Measurements from ENCODE around the gene WIPF2.
A peak's percentile ranks its signal among the peaks of the same experiment; 100 is the strongest.
"Not testable (repeated sequence)": the region's sequence is repeated elsewhere in the genome, so short reads cannot be mapped to it uniquely, and the experiment has no call there.

WIPF2 gene

DNA sequence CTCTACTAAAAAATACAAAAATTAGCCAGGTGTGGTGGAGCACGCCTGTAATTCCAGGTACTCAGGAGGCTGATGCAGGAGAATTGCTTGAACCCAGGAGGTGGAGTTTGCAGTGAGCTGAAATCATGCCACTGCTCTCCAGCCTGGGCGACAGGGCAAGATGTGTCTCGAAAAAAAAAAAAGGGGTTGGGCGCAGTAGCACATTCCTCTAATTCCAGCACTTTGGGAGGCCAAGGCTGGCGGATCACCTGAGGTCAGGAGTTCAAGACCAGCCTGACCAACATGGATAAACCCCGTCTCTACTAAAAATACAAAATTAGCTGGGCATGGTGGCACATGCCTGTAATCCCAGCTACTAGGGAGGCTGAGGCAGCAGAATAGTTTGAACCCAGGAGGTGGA lies 5.2 kb upstream of the WIPF2 start:
- H3K27ac Mint-ChIP-seq; H3K9me3 Mint-ChIP-seq; H3K27me3 Mint-ChIP-seq; H3K4me3 Mint-ChIP-seq; H3K36me3 Mint-ChIP-seq (ENCODE audit: low read depth); intact Hi-C loops (cut with micrococcal nuclease): not testable (repeated sequence)
- peaks cover 11% of the 10 kb centered on the region for H3K4me1 Mint-ChIP-seq (ENCODE audit: low read depth)

DNA sequence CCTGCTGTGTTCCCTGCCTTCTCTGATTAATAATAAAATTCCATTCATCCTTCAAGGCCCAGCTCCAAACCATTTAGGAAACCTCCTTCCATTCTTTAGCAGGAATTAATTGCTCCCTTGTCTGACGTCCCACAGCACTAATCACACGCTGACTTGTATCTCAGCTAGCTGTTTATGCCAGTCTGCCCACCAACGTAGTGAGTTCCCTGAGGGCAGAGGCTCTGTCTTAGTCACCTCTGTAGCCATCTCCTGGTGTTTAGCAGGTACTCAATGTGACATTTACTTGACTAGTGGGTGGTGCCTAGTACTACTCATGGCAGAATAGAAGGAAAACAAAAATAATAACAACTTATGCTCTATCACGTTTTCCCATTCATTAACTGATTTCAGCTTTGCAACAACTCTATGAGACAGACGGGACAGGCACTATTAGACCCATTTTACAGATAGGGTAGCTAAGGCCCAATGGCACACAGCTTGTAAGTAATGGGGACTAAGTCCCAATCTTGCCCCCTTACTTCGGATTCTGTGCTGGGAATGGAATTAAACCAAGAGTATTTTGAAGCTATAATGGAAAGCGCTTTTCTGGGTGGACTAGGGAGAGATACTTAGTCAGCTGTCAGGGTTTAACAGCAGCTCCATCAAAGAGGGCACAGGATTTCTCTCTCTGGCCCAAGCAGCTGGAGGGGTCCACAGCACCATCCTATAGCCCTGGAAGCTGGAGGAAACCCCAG lies 931 bp upstream of the WIPF2 start:
- peaks cover 36% of the 10 kb centered on the region for H3K4me1 Mint-ChIP-seq (ENCODE audit: low read depth)
- no peaks in the 10 kb centered on the region for H3K27me3 Mint-ChIP-seq
- peaks cover 14% of the 10 kb centered on the region for H3K36me3 Mint-ChIP-seq (ENCODE audit: low read depth)
- H3K4me3 Mint-ChIP-seq: peak overlapping the region; percentile 94
- no peaks in the 10 kb centered on the region for H3K9me3 Mint-ChIP-seq
- intact Hi-C loops (cut with micrococcal nuclease): loop anchor here (2.0 kb wide), 1 partner anchor 69 kb away; the partner anchor contains the start of gene CDC6
- H3K27ac Mint-ChIP-seq: peak overlapping the region; percentile 95

DNA sequence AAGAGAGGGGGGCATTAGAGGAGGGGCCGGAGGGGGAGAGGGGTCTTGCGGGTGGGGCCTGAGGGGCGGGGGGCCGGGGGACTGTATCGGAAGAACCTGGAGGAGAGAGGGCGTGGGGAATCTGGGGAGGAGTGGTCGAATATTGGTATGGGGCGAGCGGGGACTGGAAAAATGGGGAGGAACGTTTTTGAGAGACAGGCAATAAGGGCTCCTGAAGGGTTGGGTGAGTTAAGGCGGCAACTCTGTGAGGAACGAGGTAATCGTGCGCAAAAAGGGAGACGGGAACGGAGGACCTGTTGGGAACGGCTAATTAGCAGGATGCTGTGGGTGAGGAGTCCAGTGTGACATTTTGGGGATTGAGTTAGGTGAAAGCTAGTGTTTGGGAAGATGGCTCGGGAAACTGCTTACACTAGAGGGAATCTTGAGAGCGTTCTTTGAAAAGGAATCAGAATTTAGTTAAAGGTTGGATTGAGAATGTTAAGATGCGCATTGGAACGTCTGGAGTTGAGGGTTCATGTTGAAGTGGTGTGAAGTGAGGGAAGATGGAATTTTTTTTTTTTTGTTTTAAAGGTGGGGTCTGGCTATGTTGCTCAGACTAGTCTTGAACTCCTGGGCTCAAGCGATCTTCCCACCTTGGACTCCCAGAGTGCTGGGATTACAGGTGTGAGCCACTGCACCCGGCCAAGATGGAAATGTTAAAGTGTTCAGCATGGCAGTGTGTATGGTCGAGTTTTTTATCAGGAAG lies 662 bp downstream of the WIPF2 start:
- intact Hi-C loops (cut with micrococcal nuclease): loop anchor here (1.0 to 2.0 kb wide), 2 partner anchors 67 to 71 kb away; partner anchors contain the start of gene CDC6

DNA sequence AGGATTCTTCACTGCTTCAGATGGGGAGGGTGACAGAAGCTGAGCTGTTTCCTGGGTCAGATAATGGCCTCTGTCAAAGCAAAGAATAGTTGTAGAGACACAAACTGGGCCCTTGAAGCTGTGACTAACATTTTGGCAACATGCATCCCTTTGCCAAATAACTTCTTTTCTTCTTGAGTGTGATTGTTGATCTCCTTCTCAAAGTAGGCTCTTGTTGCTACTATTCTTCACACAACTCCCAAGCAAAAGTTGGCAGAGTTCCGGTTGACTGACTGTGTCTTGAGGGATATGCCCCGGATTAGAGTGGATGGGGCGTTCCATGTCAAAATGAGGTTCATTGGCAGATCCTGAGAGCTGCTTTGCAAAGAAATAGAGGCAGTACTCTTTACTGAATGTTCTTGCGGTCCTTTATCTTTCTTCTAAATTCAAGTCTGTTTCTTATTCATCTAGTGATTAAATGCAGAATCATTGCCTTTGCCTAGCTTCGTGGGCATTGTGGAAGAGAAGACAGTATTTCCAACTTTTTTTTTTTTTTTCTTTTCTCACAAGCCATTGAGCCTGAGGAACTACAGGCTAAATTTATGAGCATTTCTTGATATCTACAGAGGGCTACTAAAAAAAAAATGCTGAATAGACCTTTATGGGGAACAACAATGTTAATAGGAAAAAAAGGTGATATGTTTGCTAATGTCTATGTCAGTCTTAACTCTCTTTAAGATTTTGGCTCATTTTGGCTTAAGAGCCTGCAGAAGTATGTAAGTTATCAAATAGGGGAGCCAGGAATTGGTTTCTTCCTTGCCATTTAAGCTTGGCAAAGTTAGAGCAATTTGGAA lies 5.8 kb downstream of the WIPF2 start:
- Mint-ChIP-seq H3K27me3 (no peaks in the 10 kb centered on the region), H3K27ac (no peak overlapping the region), H3K9me3 (no peaks in the 10 kb centered on the region), H3K4me3 (no peak overlapping the region), H3K36me3 (ENCODE audit: low read depth) (peaks cover 58% of the 10 kb centered on the region), H3K4me1 (ENCODE audit: low read depth) (peaks cover 38% of the 10 kb centered on the region)
- intact Hi-C loops (cut with micrococcal nuclease): no loop called here

More for the DNA sequence above, 662 bp downstream of the WIPF2 start:
- H3K9me3 Mint-ChIP-seq: no peaks in the 10 kb centered on the region
- H3K27me3 Mint-ChIP-seq: no peaks in the 10 kb centered on the region
- H3K4me3 Mint-ChIP-seq: peak overlapping the region; percentile 94
- H3K36me3 Mint-ChIP-seq (ENCODE audit: low read depth): peaks cover 25% of the 10 kb centered on the region
- H3K4me1 Mint-ChIP-seq (ENCODE audit: low read depth): peaks cover 45% of the 10 kb centered on the region
- peak overlapping the region; percentile 95 for H3K27ac Mint-ChIP-seq

DNA sequence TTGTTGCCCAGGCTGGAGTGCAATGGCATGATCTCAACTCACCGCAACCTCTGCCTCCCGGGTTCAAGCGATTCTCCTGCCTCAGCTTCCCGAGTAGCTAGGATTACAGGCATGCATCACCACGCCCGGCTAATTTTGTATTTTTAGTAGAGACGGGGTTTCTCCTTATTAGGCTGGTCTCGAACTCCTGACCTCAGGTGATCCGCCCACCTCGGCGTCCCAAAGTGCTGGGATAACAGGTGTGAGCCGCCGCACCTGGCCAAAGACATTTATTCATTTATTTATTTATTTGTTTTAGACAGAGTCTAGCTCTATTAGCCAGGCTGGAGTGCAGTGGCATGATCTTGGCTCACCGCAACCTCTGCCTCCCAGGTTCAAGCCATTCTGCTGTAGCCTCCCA lies 10.0 kb downstream of the WIPF2 start:
- H3K9me3 Mint-ChIP-seq; H3K27me3 Mint-ChIP-seq; H3K4me3 Mint-ChIP-seq; intact Hi-C loops (cut with micrococcal nuclease): not testable (repeated sequence)
- Mint-ChIP-seq H3K4me1 (ENCODE audit: low read depth) (peaks cover 17% of the 10 kb centered on the region), H3K36me3 (ENCODE audit: low read depth) (peaks cover 86% of the 10 kb centered on the region), H3K27ac (peak overlapping the region; percentile 14)

DNA sequence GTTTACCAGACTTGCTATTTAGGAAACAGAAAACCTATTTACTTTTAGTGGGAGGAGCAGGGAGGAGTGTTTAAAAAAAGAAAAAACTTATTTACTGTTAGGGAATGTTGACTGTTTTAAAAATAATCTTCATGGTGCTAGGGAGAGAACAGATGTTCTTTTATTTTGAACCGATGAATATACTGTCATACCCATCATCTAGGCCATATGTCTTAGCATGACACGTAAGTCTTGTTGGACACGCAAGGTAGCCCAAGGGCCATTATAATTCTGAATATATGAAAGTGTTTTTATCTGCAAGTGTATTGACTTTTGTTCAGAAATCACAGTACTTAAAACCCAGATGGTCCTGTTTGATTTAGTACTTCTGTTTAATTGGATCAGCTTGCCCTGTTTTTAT lies 11.6 kb downstream of the WIPF2 start:
- no peaks in the 10 kb centered on the region for H3K27me3 Mint-ChIP-seq
- H3K4me3 Mint-ChIP-seq: no peak overlapping the region
- intact Hi-C loops (cut with micrococcal nuclease): no loop called here
- no peaks in the 10 kb centered on the region for H3K9me3 Mint-ChIP-seq
- H3K36me3 Mint-ChIP-seq (ENCODE audit: low read depth): peaks cover 80% of the 10 kb centered on the region
- H3K4me1 Mint-ChIP-seq (ENCODE audit: low read depth): peaks cover 23% of the 10 kb centered on the region
- no peak overlapping the region for H3K27ac Mint-ChIP-seq

DNA sequence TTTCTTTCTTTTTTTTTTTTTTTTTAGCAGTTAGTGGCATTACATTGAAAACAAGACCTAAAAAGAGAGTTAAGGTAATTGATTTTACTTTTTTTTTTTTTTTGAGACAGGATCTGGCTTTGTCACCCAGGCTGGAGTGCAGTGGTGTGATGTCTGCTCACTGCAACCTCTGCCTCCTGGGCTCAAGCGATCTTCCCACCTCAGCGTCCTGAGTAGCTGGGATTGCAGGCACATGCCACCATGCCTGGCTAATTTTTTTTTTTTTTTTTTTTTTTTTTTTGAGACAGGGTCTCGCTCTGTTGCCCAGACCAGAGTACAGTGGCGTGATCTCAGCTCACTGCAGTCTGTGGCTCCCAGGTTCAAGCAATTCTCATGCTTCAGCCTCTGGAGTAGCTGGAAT lies 12.8 kb downstream of the WIPF2 start:
- Mint-ChIP-seq H3K4me1 (ENCODE audit: low read depth) (peaks cover 23% of the 10 kb centered on the region), H3K36me3 (ENCODE audit: low read depth) (peaks cover 84% of the 10 kb centered on the region)
- H3K27me3 Mint-ChIP-seq; H3K9me3 Mint-ChIP-seq; intact Hi-C loops (cut with micrococcal nuclease); H3K4me3 Mint-ChIP-seq; H3K27ac Mint-ChIP-seq: not testable (repeated sequence)

DNA sequence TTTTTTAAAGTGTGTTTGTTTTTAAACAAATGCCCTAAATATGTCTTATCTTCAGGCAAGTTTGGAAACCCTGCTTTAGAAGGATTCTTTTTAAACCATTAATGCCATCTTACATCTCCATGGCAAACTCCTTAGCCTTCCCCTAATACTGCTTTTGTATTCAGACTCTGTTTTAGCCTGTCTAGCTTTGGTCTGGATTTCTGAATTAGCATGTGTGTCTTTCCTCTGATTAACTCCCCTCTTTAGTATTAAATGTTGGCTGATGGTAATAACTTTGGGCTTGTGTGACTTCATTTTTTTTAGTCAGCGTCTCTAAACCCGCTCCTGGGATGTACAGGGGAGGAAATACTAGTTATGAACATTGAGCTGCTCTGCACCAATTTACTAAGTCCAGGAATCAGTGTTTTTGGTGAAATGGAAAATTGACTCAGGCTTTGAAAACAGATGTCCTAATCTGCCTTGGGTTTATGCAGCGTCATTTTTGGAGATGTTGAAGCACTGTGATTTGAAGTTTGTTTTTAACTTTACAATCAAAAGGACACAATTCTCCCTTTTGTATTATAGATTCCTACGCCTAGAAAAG lies 22.2 kb downstream of the WIPF2 start:
- H3K27ac Mint-ChIP-seq: no peak overlapping the region
- H3K9me3 Mint-ChIP-seq: no peaks in the 10 kb centered on the region
- no peaks in the 10 kb centered on the region for H3K27me3 Mint-ChIP-seq
- no peak overlapping the region for H3K4me3 Mint-ChIP-seq
- peaks cover 73% of the 10 kb centered on the region for H3K36me3 Mint-ChIP-seq (ENCODE audit: low read depth)
- intact Hi-C loops (cut with micrococcal nuclease): no loop called here
- peaks cover 19% of the 10 kb centered on the region for H3K4me1 Mint-ChIP-seq (ENCODE audit: low read depth)

DNA sequence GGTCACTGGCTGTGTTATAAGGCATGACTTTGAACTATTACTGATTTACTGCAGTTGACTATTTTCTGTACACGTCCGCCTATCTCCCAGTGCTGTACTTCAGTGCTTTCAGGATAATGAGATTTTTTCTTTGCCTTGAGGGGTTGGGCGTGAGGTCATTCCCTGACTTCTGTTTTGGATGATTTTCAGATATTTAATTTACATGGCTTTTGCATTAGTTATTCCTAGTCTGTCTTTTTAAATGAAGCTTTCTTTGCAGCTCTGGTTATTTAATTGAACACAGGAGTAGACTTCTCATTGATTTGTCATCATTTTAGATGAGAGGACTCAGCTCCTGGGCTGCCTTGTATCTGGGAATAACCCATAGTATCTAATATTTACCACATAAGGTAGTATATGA lies 23.7 kb downstream of the WIPF2 start:
- H3K27me3 Mint-ChIP-seq: no peaks in the 10 kb centered on the region
- H3K36me3 Mint-ChIP-seq (ENCODE audit: low read depth): peaks cover 67% of the 10 kb centered on the region
- H3K4me1 Mint-ChIP-seq (ENCODE audit: low read depth): peaks cover 23% of the 10 kb centered on the region
- H3K4me3 Mint-ChIP-seq: no peak overlapping the region
- H3K27ac Mint-ChIP-seq: no peak overlapping the region
- H3K9me3 Mint-ChIP-seq: no peaks in the 10 kb centered on the region
- intact Hi-C loops (cut with micrococcal nuclease): no loop called here

DNA sequence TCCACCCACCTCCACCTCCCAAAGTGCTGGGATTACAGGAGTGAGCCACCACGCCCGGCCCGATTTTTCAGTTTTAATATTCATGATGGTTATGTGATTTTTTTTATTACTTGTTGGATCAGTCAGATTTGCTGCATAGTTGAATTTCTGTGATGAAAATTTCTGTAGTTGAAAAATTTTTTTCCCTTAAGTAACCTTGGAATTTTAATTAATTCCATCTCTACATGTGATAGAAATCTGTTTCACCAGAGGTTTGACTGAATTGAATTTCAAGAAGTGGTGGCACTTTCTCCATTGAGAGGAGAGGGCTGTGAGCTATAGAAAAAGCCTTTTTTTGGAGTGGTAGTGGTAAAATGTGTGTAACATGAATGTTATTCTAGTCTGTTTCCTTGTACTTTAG lies 24.7 kb downstream of the WIPF2 start:
- Mint-ChIP-seq H3K27ac (no peak overlapping the region), H3K9me3 (no peaks in the 10 kb centered on the region), H3K27me3 (no peaks in the 10 kb centered on the region), H3K4me1 (ENCODE audit: low read depth) (peaks cover 30% of the 10 kb centered on the region), H3K4me3 (no peak overlapping the region), H3K36me3 (ENCODE audit: low read depth) (peaks cover 64% of the 10 kb centered on the region)
- intact Hi-C loops (cut with micrococcal nuclease): no loop called here

DNA sequence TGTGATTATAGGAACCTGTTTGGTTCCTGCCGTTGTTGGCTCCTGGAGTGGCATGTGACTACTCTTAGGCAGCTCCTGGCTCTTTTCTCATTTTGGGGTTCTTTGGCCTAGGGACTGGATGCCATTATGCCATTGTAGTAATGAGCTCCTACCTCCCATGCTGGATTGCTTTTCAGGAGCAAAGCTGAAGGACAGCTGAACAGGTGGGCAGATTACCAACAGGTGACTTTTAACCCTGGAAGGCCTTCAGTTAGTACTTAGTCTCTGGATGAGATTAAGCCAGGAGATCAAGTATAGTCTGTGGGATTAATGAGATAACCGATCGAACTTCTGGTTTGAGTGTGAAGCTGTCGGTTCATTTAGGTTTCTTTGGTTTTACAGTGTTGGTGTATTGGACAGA lies 25.2 kb downstream of the WIPF2 start:
- H3K9me3 Mint-ChIP-seq: no peaks in the 10 kb centered on the region
- H3K4me1 Mint-ChIP-seq (ENCODE audit: low read depth): peaks cover 35% of the 10 kb centered on the region
- intact Hi-C loops (cut with micrococcal nuclease): no loop called here
- H3K27ac Mint-ChIP-seq: no peak overlapping the region
- no peaks in the 10 kb centered on the region for H3K27me3 Mint-ChIP-seq
- H3K4me3 Mint-ChIP-seq: no peak overlapping the region
- peaks cover 61% of the 10 kb centered on the region for H3K36me3 Mint-ChIP-seq (ENCODE audit: low read depth)

DNA sequence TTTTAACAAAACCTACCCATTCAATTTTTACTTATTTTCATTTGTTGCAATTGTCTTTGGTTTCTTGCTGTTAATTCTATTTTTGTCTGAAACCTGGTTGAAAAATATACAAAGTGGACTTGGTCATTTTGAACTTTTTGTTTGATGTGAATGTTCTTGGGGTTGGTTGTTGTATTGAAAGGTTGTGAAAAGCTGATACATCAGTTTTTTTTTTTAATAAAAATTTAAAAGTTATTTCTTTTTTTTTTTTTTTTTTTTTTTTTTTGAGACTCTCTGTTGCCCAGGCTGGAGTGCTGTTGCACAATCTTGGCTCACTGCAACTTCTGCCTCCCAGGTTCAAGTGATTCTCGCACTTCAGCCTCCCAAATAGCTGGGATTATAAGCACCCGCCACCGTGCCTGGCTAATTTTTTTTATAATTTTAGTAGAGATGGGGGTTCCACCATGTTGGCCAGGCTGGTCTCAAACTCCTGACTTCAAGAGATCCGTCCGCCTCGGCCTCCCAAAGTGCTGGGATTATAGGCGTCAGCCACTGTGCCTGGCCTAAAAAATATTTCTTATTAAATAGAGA lies 28.9 kb downstream of the WIPF2 start:
- intact Hi-C loops (cut with micrococcal nuclease): no loop called here
- H3K27ac Mint-ChIP-seq: no peak overlapping the region
- H3K4me1 Mint-ChIP-seq (ENCODE audit: low read depth): peaks cover 30% of the 10 kb centered on the region
- no peaks in the 10 kb centered on the region for H3K27me3 Mint-ChIP-seq
- H3K36me3 Mint-ChIP-seq (ENCODE audit: low read depth): peaks cover 38% of the 10 kb centered on the region
- H3K9me3 Mint-ChIP-seq: no peaks in the 10 kb centered on the region
- H3K4me3 Mint-ChIP-seq: no peak overlapping the region

DNA sequence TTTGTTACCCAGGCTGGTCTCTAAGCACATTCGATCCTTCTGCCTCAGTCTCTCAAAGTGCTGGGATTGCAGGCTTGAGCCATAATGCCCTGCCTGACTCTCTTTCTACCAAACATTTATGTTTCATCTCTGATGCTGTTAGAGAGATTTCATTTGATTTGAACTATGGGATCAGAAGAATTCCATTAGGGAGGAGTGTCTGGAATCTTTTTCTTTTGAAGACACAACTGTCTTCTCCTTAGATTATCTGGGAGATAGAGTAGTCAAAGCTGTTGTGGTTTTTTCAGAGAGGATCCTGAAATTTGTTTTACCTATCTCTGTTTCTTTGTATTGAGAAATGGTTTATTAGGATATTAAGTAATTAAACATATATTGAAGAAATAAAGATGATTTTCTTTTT lies 29.4 kb downstream of the WIPF2 start:
- Mint-ChIP-seq H3K27ac (no peak overlapping the region), H3K4me3 (no peak overlapping the region), H3K27me3 (no peaks in the 10 kb centered on the region), H3K9me3 (no peaks in the 10 kb centered on the region), H3K36me3 (ENCODE audit: low read depth) (peaks cover 33% of the 10 kb centered on the region), H3K4me1 (ENCODE audit: low read depth) (peaks cover 26% of the 10 kb centered on the region)
- intact Hi-C loops (cut with micrococcal nuclease): no loop called here
